HG02840 (cell line): ENCODE data around the gene WASL.
"Not testable (repeated sequence)": the region's sequence is repeated elsewhere in the genome, so short reads cannot be mapped to it uniquely, and the experiment has no call there.

Source experiments
- ATAC-seq: cut with Tn5 transposase; IDR thresholded peaks from one replicate; pipeline ENCODE4 v1.9.1; 2021; ENCODE audit warnings: mild to moderate bottlenecking, moderate library complexity, moderate number of reproducible peaks; ENCODE audit not compliant: unreplicated experiment, low FRiP score

Gene WASL

DNA sequence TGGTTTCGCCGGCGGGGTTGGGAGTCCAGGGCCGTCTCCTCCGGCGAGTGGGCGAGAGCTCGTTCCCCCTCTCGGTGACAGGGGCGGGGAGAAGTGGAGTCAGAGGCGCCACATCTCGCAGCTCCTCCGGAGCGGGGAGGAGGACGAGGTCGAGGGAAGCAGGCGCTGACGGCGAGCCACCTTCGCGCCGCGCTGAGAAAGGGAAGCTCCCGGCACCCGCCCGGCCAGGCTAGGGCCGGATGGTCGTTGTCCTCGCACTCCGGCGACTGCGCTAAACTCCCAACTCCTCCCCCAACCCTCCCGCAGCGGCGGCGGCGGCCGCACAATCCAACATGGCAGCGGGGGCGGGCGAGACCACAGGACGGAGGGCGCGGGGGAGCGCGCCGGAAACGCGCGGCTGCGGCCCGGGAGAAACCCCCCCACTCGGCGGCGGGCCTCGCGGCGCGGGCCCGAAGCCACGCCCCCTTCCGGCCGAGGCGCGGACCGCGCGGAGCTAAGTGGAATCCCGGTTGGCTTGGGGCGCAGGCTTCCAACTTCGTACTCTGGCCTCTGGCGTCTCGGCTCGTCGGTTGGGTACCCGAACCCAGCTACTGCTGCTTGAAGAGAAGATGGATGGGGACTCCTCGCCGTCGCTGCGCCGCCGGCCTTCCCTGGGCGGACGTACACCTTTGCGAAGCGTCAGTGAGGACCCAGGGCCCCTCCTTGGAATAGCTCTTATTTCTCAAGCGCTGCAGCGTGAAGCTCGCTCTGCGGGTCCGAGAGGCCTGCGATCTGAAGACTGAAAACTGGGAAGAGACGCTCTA is at the start of gene WASL:
TSS of gene WASL (minus strand) at position 270 of the 803 bp plus-strand sequence. CDS start at position 1, 269 bp downstream.
- ATAC-seq, result peak; percentile 79

DNA sequence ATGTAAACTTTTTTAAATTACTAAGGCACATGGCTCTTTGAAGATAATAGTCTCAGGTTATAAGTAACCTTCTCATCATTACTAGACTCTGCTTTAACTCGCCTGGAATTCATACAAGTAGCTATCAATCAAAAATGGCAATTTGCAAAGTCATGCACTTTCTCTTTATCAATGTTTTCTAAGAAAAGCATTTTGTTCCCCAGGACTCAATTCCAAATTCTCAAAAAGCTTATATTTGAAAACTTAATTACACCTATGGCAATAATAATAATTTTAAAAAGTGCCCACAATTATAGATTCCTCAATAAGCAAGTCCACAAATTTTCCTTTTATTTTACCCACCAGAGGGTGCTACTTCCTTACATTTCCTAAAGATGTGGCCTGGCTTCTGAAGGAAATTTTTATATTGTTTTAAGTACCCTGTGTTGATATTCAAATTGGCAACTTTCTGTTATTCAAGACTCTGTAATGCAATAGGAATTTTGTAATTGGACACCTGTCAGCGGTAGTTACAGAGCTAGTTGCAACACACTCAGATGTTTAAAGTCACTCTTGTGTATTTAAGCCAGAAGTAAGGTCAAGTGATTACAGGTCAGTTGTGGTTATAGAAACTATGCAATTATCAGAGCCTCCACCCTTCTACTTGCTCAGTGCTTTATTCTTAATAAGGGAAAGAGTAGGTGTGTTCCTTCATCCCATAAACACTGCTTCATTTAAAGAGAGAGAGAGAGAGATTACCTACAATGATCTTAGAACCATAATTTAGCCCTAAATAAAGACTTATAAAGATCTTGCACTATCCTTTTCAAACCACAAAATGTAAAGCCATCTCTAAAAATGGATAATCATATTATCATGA is 49.1 kb upstream of the WASL start:
- no peak for ATAC-seq

DNA sequence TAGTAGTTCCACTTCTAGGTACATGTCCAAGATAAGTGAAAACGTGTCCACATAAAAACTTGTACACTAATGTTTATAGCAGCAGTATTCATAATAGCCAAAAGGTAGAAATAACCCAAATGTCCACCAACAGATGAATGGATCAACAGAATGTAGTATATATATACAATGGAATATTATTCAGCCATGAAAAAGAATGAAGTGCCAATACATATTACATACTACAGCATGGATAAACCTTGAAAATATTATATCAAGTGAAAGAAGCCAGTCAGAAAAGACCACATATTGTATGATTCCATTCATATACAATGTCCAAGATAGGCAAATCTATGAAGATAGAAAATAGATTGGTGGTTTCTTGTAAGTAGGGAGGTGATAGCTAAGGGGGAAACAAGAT is 47.8 kb upstream of the WASL start:
- no peak for ATAC-seq

DNA sequence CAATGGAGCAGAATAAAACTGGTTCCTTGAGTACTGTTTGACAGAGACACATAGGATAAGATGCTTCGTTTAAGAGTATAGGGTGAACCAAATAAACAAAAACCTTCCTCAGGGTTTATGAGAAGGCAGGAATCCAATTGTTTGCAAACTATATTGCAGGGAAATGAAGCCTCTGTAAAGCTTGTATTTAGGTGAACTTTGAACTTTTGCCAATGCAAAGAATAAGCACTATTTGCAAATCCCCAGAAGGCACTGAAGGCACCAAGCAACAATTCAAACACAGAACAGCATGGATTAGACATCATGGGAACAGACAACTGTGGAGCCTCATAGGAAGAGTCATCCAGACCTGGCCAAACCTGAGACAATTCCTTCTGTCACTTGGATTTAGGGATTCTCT is 47.1 kb upstream of the WASL start:
- no peak for ATAC-seq

DNA sequence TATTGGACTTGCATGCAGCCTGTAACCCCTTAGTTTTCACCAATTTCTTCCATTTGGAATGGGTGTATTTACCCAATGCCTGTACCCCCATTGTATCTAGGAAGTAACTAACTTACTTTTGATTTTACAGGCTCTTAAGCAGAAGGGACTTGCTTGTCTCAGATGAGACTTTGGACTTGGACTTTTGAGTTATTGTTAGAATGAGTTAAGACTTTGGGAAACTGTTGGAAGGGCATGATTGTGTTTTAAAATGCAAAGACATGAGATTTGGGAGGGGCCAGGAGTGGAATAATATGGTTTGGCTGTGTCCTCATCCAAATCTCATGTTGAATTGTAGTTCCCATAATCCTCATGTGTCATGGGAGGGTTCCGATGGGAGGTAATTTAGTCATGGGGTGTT is 46.3 kb upstream of the WASL start:
- ATAC-seq, result not testable (repeated sequence)

DNA sequence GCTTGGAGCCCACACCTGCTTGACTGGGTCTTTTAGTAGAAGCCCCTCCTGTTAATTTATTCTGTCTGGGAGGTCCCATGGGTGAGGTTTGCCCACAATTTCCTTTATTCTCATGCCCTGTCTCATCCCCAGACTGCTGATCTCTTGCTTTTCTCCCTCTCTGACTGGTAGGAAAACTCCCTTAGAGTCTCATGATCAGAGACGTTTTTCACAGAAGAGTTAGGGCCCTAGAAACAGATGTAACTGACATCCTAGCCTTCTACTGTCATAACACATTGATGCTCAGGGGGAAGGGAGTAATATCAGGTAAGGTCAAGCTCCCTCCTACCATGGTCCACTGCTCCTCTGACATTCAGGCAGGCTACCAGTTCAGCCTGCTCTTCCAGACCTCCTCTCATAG is 43.7 kb upstream of the WASL start:
- ATAC-seq, result peak; percentile 53

DNA sequence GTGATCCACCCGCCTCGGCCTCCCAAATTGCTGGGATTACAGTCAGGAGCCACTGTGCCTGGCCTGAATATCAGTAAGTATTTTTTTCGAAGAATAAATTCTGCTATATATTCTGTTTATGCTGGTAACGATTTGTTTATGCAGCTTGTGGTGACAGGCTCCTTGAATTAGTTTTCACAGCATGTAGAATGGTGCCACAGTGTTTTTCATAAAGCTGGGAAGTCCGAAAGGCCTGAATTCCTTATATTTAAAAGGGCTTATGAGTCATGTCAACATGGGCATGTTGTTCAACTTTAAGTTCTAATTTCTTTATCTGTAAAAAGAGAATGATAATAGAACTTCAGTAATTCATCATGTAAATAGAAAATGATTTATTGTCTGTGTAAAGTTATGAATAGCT is 42.2 kb upstream of the WASL start:
- ATAC-seq, result no peak

DNA sequence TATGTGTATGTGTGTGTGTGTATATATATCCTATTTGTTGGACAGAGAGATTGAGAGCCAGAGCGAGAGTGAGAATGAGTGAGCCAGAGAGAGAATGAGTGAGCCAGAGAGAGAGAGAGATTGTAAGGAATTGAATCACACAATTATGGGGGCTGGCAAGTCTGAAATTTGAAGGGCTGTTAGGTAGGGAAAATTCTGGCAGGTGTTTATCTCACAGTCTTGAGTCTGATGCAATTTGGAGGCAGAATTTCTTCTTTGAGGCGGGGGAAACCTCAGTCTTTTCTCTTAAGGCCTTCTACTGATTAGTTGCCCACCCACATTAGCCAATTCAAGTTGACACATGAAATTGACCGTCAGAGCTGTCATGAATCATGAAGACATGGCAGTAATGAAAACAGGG is 41.0 kb upstream of the WASL start:
- ATAC-seq, result no peak

DNA sequence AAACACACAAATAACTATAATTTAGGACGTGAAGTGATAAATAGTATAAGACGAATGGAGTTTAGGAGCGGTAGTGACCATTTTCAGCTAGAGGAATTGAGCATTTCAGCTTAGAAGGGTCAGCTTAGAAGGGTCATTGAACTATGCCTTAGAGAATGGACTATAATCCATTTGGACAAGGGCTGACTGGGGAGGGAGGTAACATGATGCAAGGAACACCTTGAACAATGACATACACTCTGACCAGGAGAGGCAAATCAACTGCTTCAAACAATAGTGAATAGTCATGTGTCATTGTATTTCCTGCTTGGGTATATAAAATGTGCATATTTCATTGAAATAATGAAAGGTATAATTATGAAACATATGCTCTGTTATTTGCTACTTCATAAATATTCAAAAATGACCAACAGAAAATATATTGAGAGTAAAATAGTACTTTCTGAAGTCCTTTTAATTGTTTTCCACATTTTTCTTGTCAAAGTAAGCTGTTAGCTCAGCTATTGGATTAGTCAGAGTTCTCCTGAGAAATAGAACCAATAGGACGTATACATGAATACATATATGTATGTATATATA is 40.5 kb upstream of the WASL start:
- no peak for ATAC-seq

DNA sequence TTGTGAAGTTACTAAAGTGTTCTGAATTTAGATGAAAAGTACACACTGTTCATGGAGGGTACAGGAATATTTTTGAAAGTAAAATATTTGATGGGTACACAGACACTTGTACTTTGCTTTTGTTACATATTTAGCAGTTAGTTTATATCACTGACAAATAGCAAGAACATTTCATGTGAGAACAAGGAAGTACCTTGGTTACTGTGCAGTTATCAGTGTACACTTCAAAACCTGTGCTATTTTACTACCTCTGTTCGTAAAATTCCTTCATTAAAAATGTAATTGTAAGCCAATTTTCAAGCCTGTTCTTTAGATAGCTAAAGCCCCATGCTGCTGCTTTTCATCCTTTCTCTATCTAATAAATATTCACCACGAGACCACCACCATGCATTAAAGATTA is 39.8 kb upstream of the WASL start:
- no peak for ATAC-seq

DNA sequence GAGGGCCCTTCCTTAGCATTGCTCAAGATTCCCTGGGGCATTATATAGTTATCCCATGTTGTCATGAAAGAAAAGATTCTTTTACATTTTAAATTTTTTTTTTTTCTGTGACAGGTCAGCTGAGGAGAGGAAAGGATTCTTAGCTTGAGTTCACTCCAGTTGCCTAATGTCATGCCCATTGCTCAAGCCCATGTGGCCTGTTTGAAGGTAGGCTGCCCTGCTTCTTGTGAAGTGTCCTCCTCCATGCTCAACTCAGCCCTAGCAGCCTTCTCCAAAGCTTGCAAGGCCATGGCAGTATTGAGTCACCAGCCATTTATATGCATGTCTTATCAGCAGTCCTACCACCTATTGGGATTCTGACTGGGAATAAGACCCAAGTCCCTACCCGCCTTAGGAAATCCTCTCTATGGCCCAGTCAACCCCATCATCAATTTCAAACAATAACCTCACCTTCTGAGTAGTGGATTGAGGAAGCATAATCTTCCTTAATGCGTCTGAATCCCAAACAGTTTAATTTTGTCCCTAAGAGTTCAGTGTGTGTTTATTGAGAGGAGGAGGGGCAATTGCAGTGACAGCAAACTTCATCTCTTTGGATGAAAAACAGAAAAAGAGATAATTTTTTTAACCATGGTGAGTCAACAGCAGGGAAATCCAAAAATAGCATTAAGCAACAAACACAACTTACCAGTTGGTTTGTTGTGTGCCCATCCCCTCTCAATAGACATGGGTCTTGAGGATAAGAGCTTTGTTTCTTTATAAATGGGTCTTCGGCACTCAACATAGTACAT is 38.6 kb upstream of the WASL start:
- no peak for ATAC-seq

DNA sequence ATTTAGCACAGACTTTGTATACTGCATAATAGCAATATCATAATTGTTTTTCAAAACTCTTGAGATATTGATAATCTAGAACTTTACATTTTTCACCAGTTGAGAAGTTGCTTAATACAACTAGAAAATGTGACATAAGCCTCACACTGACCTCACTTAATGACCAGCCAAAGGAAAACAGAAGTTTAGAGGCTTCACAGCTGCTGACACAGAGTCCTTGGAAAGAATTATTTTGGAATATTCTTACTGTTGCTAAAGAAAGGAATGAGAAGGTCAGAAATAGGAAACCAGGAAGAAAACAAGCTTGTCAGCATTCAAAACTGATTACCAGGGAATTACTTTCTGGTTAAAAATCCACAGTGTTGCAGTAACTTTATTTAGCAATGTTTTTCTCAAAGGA is 35.5 kb upstream of the WASL start:
- ATAC-seq, result no peak

DNA sequence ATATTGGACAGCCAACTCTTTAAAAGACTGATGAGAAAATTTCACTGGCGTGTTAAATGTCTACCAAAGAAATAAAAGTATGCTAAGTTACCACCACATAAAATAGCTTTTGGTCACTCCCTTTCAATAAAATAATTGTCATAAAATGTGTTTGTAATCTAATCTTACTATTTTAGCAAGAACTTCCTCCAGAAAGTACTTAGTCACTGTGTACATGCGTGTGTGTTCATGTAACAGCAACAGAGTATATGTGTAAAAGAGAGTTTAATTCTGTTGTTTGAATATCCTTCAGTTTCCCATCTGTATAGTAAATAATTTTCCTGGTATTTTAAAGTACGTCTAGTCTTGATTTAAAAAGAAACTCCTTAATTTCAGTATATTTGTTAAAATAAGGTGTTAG is 35.0 kb upstream of the WASL start:
- ATAC-seq, result no peak

DNA sequence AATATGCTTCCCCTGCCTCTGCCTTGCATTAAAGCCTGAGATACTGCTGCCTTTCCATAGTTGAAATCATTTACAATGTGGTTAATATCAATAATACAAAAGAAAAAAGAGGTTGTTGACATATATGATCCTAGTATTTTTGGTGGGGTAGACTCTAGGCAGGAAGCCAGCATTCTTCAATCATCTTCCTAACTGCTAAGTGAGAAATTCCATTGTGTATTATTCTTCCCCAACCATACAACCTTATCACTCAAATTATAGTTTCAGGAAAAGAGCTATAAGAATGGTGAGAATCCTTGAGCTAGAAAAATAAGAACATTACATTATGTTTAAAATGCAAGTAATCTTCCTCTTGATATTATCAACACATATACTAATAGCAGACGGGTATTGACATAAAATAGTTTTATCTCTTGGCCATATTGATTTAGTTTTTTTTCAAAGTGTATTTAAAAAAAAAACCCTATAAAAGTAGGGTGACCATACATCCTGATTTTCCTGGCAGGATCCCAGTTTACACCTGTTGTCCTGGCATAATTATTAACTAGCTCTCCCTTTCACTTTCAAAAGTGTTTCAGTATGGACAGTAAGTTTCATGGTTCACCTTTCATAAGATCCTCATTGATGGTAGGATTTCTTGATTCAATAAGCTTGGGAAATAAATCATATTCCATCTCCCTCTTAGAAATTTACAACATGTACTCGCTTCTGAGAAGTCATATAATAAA is 33.4 kb upstream of the WASL start:
- ATAC-seq, result no peak

DNA sequence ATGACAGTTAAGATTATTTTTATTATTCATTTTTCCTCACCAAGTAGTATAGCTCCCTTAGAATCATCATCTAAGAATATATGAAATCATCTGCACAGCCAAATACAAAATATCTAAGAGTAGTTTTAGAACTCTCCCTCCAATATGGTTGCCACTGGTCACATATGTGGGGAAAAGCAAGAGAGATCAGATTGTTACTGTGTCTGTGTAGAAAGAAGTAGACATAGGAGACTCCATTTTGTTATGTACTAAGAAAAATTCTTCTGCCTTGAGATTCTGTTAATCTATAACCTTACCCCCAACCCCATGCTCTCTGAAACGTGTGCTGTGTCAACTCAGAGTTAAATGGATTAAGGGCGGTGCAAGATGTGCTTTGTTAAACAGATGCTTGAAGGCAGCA is 31.7 kb upstream of the WASL start:
- ATAC-seq, result not testable (repeated sequence)

DNA sequence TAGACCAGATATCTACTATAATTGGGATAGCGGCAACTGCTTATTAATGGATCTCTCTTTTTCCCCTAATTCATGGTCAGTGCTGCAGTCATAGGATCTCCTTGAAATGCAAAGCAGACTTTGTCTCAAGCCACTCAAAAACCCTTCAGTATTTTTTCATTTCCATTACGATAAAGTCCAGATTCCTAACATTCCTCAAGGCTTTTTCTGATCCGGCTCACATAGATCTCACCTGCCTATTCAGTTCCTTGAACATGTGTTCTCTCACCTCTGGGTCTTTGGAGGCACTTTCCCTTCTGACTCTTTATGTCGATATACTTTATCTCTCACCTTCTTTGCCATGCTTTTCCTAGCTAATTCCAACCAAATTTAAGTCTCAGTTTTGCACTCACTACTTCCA is 25.7 kb upstream of the WASL start:
- no peak for ATAC-seq

DNA sequence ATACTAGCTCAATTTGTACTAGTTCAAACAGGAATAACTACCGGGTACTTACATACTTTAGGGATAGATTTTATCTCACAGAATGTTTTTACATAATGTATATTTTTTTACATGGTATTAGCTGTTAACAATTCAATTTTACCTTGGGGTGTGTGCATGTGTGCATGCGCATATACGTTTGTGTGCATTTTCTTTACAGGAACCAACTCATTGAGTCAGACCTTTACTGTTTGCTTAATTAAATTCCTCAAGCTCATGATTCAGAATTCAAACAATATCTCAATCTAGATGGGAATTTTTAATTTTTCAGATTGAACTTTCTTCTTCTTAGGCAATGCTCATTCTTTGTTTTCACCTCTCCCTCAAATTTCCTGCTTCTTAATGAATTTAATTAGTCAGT is 24.7 kb upstream of the WASL start:
- ATAC-seq, result no peak

DNA sequence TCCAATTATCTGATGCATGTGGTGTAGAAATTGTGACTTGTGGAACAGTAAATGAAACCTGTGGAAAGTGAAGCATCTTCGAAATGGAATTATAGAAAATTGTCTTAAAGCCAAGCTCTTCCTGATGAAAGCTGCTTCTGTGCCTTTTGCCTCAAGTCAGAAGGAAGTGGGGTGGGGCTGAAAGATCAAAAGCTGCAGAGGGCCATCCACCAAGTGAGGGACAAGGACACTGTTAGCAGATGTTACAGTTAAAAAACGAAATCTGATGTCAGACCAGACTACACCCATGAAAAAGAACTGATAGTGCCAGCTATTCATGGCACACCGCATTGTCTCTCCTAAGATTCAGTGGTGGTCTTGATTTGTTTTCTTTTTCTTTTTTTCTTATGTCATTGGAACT is 23.8 kb upstream of the WASL start:
- no peak for ATAC-seq

DNA sequence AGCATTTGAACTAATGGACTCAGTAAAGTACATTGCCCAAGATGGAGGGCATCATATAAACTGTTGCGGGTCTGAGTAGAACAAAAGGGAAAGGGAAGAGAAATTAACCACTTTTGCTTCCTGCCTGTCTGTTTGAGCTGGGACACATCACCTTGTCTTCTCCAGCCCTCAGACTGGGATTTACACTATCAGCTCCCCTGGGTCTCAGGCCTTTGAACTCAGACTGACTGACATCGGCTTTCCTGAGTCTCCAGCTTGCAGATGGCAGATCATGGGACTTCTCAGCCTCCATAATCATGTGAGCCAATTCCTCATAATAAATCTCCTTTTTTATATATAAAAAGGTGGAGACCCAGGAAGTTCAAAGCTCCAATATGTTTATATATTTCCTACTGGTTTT is 23.0 kb upstream of the WASL start:
- ATAC-seq, result no peak

DNA sequence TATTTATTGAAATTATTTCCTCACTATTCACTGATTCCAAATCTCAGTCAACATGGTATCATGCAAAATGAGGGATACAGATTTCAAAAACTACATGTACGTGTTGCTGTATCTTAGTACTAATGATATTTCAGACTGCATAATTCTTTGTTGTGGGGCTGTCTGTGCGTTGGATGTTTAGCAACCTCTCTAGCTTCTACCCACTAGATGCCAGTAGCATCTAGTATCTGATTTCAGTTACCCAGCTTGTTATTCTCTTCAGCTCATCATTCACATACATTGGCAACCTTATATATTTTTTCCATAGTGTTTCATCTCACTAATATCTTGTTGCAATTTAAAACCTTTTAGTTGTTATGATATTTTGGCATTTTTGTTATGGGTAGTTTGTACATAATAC is 22.5 kb upstream of the WASL start:
- ATAC-seq, result no peak
